Measurements from ENCODE around the gene ITGBL1.

The ITGBL1 gene, protein sequence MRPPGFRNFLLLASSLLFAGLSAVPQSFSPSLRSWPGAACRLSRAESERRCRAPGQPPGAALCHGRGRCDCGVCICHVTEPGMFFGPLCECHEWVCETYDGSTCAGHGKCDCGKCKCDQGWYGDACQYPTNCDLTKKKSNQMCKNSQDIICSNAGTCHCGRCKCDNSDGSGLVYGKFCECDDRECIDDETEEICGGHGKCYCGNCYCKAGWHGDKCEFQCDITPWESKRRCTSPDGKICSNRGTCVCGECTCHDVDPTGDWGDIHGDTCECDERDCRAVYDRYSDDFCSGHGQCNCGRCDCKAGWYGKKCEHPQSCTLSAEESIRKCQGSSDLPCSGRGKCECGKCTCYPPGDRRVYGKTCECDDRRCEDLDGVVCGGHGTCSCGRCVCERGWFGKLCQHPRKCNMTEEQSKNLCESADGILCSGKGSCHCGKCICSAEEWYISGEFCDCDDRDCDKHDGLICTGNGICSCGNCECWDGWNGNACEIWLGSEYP

DNA sequence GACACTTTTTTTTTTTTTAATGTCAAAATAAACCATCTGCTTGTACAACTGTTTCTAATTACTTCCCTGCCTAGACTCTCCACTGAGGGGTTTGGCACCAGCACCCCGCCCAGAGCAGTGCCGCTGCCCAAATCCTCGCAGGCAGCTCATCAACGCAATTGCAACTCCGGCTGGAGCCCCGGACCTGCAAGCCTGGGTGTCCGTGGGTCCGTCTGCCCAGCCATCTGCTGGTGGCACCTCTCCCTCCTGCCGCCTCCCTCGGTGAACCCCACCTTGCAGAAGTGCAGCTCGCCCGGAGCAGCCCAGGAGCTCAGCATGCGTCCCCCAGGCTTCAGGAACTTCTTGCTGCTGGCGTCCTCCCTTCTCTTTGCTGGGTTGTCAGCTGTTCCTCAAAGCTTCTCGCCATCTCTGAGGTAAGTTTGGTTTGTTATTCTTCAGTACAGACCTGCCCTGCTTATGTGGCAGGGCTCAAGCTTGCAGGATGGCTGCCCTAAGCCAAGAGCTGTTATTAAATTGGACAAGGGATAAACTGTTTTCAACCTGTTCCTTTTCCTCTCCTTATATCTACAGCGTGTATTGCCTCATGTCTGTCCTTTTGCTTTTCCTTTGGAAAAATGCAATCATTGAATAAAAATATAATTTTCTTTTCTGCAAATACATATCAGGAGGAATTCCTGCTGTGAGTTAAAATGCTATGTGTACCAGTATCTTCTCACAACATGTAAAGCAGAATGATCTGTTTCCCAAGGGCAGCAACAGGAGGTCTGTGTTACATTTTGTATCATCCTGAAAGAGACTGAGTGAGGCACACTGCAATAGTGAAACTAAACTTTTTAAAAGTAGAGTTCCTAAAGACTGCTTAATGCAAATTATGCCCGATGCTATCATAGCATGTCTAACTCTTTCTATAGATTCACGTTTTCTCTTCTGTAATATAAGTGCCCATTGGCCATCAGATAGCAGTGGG is at the start of gene ITGBL1:
Gene ITGBL1, plus strand, starts transcription at position 157 of the 967 bp plus-strand sequence. Its CDS starts 159 bp downstream, at position 316.
- DNase-seq: no peak

GRCh38 chr13:101406791-101407190 is 45.7 kb upstream of the ITGBL1 start:
- no peak for DNase-seq

DNA sequence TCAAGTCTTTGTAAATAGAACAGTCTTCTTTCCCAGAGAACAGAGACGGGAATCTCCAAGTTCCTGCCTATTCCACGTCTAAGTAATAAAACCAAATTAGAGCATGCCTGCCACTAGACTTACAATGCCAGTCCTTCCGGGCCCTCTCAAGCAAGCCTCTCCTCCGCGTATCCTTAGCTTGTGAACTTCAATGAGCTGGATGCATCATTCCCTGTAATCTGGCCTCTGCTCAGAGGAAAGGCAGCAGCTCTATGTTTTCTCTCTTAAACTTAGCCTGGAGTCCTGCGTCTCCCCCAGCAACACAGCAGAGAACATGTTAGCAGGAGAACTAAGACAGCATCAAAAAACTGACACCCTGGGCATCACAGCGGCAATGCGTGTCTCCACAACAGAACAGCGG is 44.3 kb upstream of the ITGBL1 start:
- DNase-seq: no peak

DNA sequence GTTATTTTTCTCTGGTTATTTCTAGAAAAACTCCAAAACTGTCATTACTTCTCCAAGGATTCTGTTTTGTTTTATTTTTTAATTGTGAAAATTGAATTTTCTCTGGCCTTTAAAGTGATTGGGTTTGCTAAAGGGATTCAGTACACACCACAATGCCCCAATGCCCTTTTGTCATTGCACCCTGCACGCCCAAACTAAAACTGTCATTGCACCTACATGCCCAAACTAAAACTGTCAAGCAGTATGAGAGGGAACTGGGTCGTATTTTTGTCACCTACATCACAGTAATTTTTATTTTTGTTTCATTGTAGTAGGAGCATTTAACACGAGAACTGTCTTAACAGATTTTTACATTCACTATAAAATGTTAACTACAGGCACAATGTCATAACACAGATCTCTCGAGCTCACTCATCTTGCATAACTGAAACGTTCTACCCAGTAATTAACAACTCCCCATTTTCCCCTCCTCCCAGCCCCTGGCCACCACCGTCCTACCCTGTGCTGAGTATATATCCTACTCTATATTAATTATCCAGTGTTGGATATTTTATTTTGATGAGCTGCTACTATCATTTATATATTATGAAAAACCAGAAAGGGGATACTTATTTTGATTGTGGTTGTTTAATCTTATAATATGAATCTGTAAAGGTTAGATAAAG is 43.4 kb upstream of the ITGBL1 start:
- no peak for DNase-seq

DNA sequence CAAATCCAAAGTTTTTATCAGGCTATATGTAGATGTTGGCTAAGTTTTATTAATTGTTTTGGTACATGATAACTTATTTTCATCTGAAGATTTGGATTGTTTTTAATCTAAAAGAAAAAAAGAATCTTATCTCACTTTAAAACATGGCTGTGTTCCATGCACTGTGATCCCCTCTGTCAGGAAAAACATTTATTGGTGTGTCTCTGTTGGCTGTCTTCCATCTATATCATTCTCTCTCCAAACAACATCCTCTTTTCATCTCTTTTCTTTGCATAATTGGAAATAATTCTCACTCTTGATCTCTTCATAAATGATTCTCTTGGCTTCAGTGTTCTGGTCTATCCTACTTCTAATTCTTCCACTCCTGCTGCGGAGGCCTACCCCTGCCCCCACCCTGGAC is 40.4 kb upstream of the ITGBL1 start:
- DNase-seq: no peak

- DNase-seq: no peak
Observed at GRCh38 chr13:101415358-101416174, 36.9 kb upstream of the ITGBL1 start.

DNA sequence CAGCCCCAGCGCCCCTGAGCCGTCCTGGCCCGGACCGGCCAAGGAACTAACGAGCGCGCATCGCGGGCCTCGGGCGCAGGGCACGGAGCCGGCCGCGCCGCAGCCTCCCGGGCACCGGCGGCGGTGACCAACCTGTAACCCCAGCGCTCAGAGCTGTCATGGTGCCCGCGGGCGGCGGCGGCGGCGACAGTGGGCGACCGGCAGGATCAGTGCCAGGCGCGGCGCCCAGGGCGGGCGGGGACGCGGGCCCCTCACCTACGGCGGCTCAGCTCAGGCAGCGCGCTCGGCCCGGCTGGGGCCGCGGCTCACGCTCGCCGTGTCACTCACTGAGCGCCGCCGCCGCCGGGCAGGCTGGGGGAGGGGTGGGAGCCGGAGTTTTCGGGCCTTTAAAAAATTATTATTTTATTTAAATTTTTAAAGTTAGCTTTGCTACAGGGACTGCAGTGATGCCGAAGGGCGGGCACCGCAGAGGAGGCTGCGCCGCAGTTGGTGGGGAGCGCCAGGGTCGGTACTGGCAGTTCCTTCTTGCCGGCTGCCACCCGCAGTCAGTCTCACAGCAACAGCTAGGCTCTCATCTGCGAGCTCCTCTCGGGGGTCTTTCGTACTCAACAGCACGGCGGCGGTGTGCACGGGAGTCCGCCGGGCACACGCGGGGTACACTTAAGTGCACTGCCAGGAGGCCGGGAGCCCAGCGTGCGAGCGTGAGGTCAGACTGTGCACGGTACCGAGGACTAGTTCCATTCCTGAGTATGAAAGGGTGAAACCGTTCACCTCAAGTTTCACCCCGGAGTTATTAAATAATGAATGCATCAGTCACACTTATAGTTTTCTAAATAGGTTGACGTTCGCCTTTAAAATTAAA is 36.1 kb upstream of the ITGBL1 start, which contains the start of gene NALCN:
Gene NALCN, minus strand, starts transcription at position 328 of the 862 bp plus-strand sequence. CDS start 17,382 bp downstream, outside the sequence.
- DNase-seq: no peak

- no peak for DNase-seq
Observed at GRCh38 chr13:101417043-101417406, 35.5 kb upstream of the ITGBL1 start.

GRCh38 chr13:101417501-101417900 is 35.0 kb upstream of the ITGBL1 start:
- DNase-seq: no peak

DNA sequence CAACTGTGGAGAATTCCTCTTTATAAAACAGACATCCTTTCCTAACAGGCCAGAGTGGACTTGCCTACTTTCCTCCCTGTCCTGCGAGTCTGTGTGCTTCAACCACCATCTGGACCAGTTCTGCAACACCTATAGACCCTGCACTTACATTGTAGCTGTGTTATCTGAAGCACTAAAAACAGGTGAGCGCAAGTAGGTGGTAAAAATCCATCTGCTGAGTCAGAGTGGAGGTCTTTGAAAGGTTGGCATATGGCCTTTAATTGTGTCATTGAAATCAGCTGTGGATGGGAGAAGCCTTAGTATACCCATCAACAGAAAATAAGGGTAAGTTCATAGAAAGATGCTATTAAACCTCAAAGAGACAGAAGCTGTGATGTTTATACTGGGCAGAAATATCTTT is 28.6 kb upstream of the ITGBL1 start:
- DNase-seq: no peak

GRCh38 chr13:101424381-101425155 is 27.9 kb upstream of the ITGBL1 start:
- DNase-seq: no peak

GRCh38 chr13:101425156-101425471 is 27.4 kb upstream of the ITGBL1 start:
- no peak for DNase-seq

DNA sequence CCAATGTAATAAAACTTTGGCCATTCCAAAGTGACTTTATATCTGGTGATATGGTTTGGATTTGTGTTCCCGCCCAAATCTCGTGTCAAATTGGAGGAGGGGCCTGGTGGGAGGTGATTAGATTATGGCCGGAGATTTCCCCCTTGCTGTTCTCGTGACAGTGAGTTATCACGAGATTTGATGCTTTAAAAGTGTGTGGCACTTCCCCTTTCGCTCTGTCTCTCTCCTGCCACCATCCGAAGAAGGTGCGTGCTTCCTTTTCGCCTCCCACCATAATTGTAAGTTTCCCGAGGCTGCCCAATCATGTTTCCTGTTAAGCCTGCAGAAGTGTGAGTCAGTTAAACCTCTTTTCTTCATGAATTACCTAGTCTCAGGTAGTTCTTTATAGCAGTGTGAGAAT is 26.9 kb upstream of the ITGBL1 start:
- no peak for DNase-seq

GRCh38 chr13:101429733-101430132 is 22.7 kb upstream of the ITGBL1 start:
- no peak for DNase-seq

DNA sequence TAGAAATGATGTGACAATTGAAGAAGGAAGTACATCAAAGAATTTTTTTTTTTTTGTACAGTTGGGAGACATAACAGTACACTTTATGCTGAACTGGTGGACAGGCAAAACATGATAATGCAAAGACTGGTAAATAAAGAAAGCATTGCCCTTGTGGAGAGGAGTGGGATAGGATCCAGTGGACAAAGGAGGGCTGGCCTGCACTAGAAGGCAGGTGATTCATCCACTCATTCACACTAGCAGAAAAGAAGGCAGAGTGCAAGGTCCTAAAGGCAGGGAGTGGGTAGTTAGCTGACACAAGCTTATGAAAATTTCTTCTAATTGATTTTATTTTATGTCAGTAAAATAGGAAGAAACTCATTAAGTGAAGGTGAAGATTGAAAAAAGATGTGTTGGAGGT is 18.6 kb upstream of the ITGBL1 start:
- no peak for DNase-seq

GRCh38 chr13:101434486-101434885 is 18.0 kb upstream of the ITGBL1 start:
- no peak for DNase-seq

GRCh38 chr13:101447852-101448251 is 4.6 kb upstream of the ITGBL1 start:
- no peak for DNase-seq

DNA sequence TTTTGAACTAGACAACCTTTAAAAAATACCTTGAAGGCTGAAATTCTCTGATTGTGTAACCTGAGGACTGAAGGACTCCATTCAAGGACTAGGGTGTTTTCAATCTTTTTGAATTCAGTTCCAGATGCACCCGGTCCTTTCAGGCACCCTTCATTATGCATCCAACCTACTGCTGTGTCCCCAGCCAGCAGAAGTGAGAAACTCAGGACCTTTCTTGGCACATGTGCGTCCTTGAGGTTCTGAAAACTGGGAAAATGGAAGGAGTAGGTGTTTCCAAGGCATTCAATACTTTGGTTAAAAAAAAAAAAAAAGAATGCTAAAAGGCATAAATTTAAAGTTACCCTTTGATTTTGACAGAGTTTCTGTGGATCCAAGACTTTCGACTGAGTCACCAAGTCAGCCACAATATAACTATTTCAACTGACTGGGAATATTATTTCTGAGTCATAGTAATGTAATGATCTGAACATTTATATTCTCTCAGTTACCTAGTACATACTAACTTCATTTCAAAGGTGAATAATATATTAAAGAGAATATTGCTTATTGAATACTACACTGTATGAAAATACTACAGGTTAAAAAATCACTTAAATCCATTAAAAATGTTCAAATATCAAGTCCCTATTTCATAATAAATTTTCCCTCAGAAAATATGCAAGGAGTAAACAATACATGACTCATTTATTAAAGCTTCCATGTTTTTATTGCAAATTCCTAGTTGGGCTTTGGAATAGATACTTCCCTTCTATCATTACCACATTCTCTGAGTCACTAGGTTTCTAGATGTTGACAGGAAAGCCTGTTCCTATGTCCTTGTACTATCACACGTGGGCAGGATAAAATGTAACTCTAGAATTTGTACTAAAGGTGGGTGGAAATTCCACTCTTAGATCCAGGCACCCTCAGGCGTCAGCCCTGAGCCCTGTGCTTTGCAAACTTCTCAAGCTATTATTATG is 2.4 kb upstream of the ITGBL1 start:
- no peak for DNase-seq

DNA sequence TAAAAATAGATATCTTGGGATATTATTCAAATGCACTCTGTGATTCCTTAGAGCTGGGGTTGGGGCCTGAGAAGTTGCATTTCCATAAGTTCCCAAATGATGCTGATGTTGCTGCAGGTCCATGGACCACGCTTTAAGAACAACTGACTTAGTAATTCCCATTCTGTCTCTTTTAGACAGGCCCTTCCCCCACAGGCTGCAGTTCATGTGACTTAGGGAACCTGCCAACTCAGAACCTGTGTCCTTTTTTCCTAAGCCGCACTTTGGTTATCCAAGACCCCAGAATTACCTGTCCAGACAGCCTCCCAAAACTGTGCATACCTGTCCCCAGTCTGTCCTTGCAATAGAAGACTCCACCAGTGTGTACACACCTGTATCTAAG is 1.7 kb upstream of the ITGBL1 start:
- no peak for DNase-seq
